NK-92 (cell line): ENCODE results near the gene KRCC1.

Source experiments
- DNase-seq: peaks from one replicate; lab custom pipeline; 2025; ENCODE audit not compliant: unreplicated experiment; lab: John Stamatoyannopoulos, UW

KRCC1 gene

DNA sequence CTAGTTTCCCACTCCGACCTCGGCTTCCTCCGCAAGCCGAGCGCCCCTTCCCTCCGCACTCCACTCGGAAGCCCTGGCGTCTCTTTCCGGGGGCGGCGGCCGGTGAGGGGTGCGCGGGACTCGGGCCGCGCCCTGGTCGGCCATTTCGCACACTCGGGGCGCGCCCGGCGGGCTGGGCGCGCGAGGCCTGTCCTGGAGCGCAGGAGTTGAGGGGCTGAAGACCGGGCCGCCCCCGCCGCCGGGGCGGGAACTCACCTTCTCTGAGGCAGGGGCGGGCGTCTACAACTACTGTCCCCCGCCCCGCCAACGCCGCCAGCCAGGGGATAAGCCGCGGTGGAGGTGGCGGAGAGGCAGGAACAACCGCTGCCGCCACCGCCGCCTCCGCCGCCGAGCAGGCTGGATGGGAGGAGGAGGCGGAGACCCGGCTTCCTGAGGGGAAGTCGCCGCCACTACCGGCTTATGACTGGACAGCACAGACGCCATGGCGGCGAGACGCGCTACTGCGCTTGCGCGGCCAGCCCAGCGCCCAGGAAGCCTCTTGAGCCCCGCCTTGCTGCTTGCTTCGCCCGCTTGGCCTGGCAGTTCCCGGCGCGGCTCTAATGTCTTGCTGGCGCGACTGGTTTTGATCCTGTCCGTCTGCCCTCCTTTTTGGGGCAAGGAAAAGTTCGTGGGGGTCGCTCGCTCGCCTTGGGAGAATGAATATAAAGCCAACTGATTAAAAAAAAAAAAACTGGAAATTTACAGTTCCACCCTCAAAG, at the start of gene KRCC1:
TSS of gene KRCC1 (minus strand) at position 413 of the 758 bp plus-strand sequence. CDS start 27,220 bp downstream, outside the sequence.
- peak; percentile 54 for DNase-seq

DNA sequence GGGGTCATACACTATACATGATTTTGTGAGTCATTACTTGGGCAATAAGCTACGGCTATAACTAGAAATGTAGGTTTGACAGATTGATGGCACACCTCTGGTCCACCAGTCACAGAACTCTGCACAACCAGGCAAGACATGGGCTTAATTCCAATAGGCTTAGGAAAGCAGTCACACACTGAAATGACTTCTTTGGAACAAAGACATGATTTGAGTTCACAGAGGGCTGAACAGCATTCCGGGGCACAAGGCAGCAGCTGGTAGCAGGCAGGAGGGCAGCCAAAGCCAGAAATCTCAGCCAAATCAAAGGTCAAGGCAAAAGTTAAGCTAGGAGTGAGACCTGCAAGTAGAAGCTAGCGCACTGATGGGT, 44.9 kb upstream of the KRCC1 start:
- no peak for DNase-seq

DNA sequence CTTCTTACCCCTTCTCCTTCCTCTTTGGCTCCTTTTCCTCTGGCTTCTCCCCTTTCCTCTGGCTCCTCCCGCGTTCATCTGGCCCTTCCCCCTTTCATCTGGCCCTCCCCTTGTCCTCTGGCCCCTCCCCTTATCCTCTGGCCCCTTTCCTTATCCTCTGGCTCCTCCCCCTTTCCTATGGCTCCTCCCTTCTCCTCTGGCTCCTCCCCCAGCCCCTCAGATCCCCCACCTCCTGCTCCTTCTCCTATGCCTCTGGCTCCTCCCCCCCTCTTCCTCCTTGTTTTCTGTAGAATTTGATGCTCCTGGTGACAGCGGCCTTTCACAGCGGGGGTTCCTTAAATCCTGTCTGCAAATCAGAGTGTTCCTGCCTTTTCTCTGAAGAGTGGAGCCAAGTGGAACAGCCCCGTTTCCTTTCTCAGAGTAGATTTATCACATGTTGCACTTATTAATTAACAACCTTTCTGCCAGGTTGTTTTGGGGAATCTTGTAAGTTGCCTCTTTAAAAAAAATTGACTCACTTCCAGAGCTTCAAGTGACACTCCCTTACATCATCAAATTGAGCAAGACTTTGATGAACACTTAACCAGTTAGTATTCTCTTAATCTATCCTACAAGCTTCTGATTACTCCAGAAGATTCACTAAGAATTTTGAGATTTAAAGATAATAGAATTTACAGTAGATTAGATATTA, 44.4 kb upstream of the KRCC1 start:
- DNase-seq: no peak

DNA sequence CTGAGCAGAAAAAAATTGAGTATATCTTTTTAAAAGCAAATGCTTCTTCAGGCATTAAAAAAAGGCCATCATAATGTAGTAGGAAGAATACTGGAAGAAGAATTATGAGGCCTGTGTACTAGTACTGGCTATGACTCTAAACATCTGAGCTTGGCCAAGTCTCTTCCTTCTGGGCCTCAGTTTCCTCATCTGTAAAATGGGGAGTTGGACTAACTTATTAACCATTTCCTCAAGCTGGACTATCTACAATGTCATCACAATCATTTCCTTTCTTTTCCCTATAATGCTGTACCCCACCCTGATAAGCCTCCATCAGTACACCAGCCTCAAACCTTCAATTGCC, 42.9 kb upstream of the KRCC1 start:
- no peak for DNase-seq

DNA sequence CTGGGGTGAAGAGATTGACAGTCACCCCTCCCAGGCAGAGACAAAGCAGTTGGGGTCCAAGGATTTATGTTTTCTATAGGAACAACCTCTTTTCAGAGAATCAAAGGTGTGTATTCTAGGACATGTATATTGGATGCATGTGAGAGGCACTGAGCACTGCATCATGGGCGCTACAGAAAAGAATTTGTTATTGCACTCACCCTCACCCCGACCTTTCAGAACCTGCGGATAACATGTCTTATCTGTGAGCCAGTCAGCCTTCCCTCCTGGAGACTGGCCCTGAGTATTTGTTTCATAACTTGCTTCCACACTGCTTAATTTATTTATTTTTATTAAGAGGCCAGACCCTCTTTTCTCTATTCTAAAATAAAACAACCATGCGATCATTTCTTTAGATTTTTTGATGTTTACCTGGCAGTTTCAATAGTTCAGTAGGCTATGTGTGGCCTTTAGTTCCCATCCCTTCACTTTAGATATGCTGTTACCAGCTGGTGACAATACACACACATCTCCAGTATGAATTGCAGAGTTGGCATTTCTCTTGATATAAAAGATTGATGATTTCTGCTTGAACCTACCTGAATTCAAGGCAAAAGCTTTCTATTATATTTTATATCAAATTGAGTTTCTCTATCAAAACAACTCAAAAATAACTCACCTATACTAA, 42.4 kb upstream of the KRCC1 start:
- DNase-seq: no peak

DNA sequence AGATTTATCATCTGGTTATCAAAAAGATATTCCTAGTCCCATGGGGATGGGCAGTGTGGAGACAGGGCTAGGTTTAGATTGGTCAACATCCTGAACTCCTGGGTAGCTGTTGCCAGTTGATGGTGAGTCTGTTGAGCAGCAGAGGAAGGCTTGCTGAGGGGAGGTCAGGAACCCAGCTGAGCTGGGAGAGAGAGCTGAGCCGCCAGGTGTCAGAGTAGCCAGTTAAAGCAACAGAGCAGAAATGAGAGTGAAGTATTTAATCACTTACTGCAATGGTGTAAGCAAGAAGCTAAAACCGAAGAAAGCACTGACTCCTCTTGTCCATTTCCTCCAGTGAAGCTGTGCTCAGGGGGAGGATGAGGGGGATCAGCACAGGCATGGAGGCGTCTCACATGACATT, 41.6 kb upstream of the KRCC1 start:
- no peak for DNase-seq

DNA sequence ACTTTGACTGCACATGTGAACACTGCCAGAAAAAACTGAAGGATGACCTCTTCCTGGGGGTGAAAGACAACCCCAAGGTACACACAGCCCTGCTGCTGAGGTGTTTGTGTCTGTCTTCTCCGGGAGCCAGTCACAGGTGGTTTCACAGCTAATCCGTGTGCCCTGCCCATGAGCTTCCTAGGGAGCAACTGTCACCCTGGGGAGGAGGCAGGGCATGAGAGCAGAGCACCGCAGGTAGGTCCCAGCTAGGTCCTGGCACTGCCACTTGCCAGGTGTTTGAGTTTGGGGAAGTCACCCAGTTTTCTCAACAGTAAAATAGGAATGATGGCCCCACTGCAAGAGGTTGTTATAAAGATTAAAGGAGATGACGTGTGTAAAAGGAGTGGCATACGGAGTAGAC, 41.1 kb upstream of the KRCC1 start:
- DNase-seq: no peak

DNA sequence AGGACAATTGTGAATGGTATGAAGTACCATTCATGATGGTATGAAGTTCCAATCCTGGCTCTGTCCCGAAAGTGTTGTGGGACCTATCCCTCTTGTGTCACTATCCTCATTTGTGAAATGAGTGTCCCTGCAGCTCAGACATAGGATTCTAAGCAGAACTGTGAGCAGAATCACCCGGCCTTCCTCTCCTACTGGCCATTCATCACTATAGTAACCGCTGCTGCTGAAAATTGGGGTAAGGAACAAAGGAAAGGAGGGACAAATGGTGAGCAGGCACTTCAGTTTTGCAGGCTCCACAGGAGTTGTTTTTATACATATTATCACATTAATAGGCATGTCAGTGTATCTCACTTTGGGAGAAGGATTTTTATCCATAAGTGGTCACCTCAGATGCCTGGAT, 39.4 kb upstream of the KRCC1 start:
- no peak for DNase-seq

DNA sequence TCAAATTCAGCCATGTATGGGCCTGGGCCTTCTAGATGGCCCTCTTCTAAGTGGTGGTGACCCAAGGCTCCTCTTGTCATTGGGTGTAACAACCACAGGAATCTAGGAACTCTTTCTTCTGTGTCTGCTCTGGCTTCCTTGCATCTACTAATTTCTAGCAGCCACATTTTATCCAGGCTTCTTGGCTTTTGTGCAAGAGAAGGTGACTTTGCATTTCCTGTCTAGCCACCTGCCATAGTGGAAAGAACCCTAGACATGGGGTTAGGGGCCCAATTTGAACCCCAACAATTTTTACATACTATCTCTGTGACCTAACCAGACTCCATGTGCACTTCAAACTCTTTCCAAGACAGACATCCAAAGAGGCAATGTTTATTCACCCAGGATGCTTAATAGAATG, 37.2 kb upstream of the KRCC1 start:
- DNase-seq: no peak

DNA sequence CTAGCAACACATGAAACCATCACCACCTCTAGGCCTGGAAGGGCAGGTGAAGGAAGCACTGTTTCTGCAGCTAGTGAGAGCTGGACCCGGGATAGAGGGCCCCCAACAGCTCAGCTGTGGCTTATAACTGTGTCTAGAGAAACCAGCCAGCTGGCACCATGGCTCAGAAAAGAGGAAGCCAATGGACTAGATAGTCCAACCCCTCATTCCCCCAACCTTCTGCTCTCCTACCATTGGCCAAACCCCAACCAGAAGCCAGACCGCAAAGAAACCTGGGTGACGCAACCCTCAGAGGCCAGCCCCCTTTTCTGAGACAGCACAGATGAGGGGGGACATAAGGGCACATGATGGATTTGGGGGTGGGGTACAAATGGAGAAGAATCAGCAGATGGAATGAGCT, 36.4 kb upstream of the KRCC1 start:
- DNase-seq: no peak

DNA sequence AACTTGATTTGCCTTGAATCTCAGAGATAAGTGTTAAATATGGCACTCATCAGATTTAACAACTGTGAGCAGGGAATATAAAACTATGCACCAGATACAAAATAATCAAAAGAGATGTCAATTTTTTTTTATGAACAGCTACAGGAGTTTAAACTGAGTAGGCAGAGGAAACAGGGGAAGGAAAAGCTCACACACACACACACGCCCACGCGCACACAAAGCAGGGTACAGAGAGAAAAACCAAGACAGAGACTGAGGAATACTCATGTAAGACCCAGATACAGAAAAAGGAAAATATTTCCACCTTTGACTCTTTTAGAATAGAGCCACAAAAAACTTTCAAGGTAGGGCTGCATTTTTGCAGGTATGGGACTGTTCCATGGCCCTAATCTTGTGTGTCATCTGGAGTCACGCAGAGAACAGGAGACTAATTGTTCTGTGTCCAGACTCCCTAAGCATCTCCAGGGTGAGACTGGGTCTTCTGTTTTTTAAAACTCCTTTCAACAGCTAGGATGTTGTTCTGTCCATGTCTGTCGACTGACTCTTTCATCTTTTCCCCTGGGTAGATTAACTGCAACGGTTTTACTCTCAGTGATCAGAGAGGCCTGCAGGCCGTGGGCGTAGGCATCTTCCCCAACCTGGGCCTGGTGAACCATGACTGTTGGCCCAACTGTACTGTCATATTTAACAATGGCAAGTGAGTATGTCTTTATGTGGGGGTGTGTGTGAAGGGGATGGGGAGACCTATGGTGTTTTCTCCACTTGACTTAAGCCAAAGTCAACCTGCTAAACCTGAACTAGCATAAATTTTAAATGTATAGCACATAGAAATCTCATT, 35.1 kb upstream of the KRCC1 start:
- no peak for DNase-seq

DNA sequence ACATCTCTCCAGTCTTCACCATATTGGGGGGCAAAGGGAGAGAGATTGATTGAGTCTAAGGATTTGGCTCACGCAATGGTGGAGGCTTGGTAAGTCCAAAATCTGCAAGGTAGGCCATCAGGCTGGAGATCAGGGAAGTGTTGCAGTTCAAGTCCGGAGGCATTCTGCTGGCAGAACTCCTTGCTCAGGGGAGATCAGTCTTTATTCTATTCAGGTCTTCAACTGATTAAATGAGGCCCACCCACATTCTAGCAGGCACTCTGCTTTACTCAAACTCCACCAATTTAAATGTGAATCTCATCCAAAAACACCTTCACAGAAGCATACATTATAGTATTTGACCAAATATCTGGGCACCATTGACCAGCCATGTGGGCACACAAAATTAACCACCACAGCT, 33.4 kb upstream of the KRCC1 start:
- DNase-seq: no peak

DNA sequence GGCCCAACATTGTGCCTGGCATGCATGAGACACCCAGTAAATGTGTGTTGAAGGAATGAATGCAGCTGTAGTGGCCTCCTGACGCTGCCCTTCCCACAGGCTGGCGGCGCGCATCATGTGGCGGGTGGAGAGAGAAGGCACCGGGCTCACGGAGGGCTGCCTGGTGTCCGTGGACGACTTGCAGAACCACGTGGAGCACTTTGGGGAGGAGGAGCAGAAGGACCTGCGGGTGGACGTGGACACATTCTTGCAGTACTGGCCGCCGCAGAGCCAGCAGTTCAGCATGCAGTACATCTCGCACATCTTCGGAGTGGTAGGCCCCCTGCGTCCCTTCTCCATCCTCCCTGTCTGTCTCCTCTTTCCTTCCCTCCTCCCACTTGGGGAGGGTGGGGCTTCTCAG, 32.2 kb upstream of the KRCC1 start:
- DNase-seq: no peak

DNA sequence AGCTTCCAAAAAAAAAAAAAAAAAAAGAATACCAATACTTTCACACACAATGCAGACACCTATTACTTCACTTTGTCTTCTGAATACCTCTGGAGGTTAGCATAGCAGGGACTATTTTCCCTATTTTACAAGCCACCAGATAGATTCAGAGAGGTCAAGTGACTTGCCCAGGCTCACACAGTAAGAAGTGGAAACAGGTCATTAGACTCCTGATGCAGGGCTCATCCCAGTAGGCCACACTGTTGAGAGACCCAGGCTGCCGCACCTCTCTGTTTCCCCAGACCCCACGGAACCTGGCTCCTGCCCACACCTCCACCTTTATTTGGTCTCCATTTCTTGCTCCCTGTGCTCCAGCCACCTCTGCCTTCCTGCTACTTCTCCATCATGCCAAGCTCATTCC, 31.5 kb upstream of the KRCC1 start:
- no peak for DNase-seq

DNA sequence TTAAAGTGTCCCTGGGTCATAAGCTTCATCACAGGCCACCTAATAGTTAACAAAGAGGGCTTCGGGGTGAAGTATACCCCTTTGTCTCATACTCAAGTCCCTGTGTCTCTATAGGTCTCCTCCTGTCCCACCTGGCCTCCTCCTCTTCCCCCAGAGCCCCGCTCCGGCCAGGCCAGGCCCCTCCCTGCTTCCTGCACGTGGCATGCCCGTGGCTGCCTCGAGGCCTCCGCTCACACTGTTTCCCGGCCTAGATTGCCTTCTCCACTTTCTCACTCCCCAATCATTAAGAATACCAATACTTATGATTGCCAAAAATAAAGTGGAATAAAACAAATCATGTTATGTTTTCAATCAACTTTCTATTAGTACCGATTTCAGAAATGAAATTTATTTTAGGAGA, 30.8 kb upstream of the KRCC1 start:
- DNase-seq: no peak

DNA sequence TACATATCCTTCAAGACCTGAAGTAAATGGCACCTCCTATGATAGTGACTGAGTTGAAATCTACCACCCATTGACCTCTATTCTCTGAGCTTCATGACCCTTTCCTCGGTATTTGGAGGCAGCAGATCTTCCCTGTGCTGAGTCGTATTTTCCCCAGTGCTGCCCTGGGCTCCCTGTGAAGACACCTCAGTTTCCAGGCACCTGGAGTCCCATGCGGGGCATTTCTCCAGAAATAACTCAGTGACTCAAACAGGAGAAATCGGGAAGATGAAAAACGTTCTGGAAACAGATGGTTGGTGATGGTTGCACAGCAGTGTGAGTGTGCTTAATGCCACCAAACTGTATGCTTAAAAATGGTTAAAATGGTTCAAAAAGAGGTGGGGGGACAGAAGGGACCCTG, 30.0 kb upstream of the KRCC1 start:
- no peak for DNase-seq

DNA sequence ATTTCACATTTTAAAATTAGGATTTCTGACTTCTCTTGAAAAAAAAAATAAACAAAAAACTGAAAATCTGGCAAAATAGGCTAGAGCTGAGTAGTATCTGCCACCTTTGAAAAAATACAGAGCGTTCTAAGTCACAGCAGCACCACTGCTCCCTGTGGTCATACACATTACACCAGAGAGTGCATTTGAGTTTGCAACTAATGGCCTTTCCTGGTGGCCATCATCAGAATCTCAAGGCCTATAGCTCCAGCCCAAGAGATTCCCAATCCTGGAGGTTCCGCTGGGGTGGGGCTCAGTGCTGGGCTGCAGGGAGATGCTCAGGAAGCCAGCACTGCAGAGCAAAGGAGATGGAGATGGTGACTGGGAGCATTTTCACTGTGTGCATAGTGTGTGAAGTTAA, 29.5 kb upstream of the KRCC1 start:
- no peak for DNase-seq

DNA sequence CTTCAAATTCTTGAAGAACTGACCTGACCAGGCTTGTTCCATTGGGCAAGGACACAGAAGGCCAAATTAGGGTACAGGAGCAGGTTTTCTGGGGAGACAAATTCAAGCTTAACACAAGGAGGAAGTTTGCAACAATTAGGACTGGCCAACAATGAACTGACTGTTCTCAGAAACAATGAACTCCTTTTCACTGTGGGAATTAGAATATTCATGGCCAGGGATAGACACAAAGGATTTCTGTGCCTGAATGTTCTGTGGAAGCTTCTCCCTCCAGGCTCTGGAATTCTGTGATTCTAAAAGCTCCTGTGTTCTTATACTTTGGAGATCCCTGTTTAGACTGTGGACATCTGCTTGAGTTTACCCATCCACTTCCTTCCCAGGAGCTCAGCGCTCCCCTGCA, 27.2 kb upstream of the KRCC1 start:
- no peak for DNase-seq

DNA sequence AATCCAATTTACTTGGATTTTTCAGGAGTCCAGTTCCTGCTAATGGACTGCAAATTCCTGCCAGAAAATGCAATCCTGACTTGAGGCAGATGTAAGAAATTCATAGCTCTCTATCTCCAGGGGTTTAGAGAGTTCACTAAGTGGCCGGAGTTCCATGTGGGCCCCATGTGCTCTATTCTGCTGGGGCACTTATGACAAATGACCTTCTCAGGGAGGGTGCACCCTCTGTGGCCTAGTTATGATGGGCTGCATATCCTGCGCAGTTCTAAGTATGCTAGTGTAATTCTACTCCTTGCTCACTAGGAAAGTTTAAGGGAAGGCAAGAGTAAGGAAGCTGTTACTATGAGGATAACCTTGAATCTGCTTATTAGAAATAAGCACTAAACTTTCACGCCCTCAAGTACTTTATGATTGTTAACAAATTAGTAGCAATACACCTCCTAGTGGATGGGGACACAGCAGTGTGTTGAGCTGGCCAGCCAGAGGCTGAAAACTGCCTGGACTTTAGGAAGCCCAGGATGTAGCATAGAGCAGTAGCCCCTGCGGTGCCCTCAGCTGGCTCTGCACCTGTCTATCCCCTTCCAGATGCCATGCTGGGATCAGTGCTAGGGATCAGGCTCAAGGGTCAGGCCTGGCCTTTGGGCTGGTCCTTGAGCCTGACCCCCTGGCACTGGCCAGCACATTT, 26.5 kb upstream of the KRCC1 start:
- DNase-seq: no peak

DNA sequence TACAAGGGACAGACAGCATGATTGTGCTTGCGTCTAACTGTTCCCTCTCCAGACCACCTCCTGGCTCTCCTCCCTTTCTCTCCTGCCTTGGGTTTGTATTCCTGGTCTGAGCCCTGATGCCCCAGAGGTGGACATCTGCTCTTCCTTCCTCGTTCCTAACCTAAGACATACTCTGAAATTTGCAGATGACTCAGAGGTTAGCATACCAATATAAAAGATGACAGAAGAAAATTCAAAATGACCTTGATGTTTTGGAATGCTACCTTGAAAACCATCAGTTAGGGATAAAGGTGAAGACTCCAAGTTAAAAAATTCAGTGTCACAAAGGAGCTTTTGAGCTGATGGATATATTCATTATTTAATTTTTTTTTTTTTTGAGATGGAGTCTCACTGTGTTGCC, 25.0 kb upstream of the KRCC1 start:
- DNase-seq: no peak

DNA sequence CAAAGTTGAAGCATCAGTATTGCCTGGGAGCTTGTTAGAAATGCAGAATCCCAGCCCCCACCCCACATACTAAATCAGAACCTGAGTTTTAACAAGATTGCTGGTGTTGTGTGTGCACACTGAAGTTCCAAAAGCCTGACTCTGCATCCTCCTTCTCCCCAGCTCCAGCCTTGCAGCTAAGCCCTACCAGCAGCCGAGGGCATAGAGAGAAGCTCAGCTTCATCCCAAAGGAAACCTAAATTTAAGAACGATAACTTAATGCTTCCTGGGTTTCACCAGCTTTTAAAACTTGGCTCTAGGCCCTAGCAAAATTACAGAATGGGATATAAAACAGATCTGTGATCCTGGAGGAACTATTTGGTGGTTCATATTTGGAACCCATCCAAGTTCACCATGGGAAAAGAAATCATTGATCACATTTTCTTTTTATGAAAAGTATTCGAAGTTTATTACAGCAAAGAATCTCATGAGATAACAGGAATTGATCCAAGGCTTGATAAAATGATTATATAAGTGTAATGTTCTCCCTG, 23.1 kb upstream of the KRCC1 start:
- DNase-seq: no peak
